IMR-90 (cell line): ENCODE measurements around the gene DEFB124. TPM values are rescaled to one million over a fixed set of nuclear protein-coding genes. Genes with fewer than 3 reads are reported as not detected.
"Not testable (repeated sequence)": the region's sequence is repeated elsewhere in the genome, so short reads cannot be mapped to it uniquely, and the experiment has no call there.

ENCODE experiments used
- ATAC-seq: fragments of 200-7000 bp; cut with Tn5 transposase; 2 replicates; pipeline ENCODE4 v1.9.1; 2020; ENCODE audit warnings: low read depth, mild to moderate bottlenecking, moderate library complexity
- BruUV-seq: library from RNA; stranded (reverse); fragments of 400-500 nt; replicated peaks from 2 replicates; lab custom pipeline; 2021; lab: Mats Ljungman, UMichigan
- CTCF ChIA-PET: fragments of 300-600 bp; formaldehyde crosslinking; extraction: SDS; loops from one replicate; lab custom pipeline; 2021; ENCODE audit warnings: antibody characterized with exemption; lab: Yijun Ruan, JAX
- POLR2A ChIA-PET: fragments of 300-600 bp; sonication (Branson Sonifier 250); formaldehyde crosslinking; loops from one replicate; lab custom pipeline; 2022; ENCODE audit warnings: antibody characterized with exemption; ENCODE audit not compliant: unreplicated experiment; lab: Charles Lee
- DNase-seq: peaks from one replicate; pipeline ENCODE4 v3.0.0; 2013
- H2AFZ ChIP-seq: replicated peaks from 2 replicates; pipeline ENCODE3; 2013; ENCODE audit warnings: low read length, mild to moderate bottlenecking; ENCODE audit not compliant: poor library complexity
- H2AK5ac ChIP-seq: 2 replicates; pipeline ENCODE4 v1.6.1; 2013; ENCODE audit warnings: low read depth, low read length, inconsistent platforms
- H2AK9ac ChIP-seq: replicated peaks from 2 replicates; pipeline ENCODE3; 2013; ENCODE audit warnings: mild to moderate bottlenecking, low read depth, low read length, moderate library complexity; ENCODE audit not compliant: poor library complexity
- H2BK120ac ChIP-seq: 2 replicates; pipeline ENCODE4 v1.6.1; 2013; ENCODE audit warnings: low read depth, low read length, inconsistent platforms
- H2BK15ac ChIP-seq: 3 replicates; pipeline ENCODE4 v1.6.1; 2013; ENCODE audit warnings: low read depth, low read length, inconsistent platforms
- H2BK20ac ChIP-seq: 2 replicates; pipeline ENCODE4 v1.6.1; 2013; ENCODE audit warnings: low read depth, mild to moderate bottlenecking, inconsistent platforms, low read length, moderate library complexity
- H2BK5ac ChIP-seq: 2 replicates; pipeline ENCODE4 v1.6.1; 2013; ENCODE audit warnings: mild to moderate bottlenecking, low read depth, low read length, inconsistent platforms; ENCODE audit not compliant: poor library complexity, severe bottlenecking
- H3K14ac ChIP-seq: replicated peaks from 2 replicates; pipeline ENCODE4 v1.6.1; 2013; ENCODE audit warnings: low read depth, low read length, inconsistent platforms
- H3K18ac ChIP-seq: 2 replicates; pipeline ENCODE4 v1.6.1; 2013; ENCODE audit warnings: low read depth, low read length, control low read depth
- H3K23ac ChIP-seq: 2 replicates; pipeline ENCODE4 v1.6.1; 2013; ENCODE audit warnings: low read depth, low read length, inconsistent platforms
- H3K27ac ChIP-seq: 2 replicates; pipeline ENCODE4 v1.5.1; 2013; ENCODE audit warnings: mild to moderate bottlenecking, control low read depth, low read length; ENCODE audit not compliant: insufficient read depth
- H3K27me3 ChIP-seq: 2 replicates; pipeline ENCODE4 v1.6.1; 2013; ENCODE audit warnings: low read length; ENCODE audit not compliant: control insufficient read depth, insufficient read depth
- H3K36me3 ChIP-seq: 2 replicates; pipeline ENCODE4 v1.6.1; 2013; ENCODE audit warnings: low read length, mixed read lengths; ENCODE audit not compliant: control insufficient read depth, insufficient read depth
- H3K4ac ChIP-seq: 2 replicates; pipeline ENCODE4 v1.6.1; 2013; ENCODE audit warnings: low read depth, low read length, inconsistent platforms
- H3K4me1 ChIP-seq: 2 replicates; pipeline ENCODE4 v1.6.1; 2013; ENCODE audit warnings: low read length, mixed read lengths; ENCODE audit not compliant: control insufficient read depth, insufficient read depth
- H3K4me2 ChIP-seq: 2 replicates; pipeline ENCODE4 v1.6.1; 2013; ENCODE audit warnings: low read depth, mild to moderate bottlenecking, control low read depth, low read length, moderate library complexity
- H3K4me3 ChIP-seq: 2 replicates; pipeline ENCODE4 v1.5.1; 2013; ENCODE audit warnings: low read depth, mild to moderate bottlenecking, control low read depth, low read length, moderate library complexity; ENCODE audit not compliant: insufficient read depth
- H3K56ac ChIP-seq: 2 replicates; pipeline ENCODE4 v1.6.1; 2013; ENCODE audit warnings: low read length, inconsistent platforms; ENCODE audit not compliant: insufficient read depth; ENCODE audit errors: extremely low read depth
- H3K79me1 ChIP-seq, 2 experiments: 2 replicates each; pipeline ENCODE4 v1.6.1; 2013; ENCODE audit warnings: low read length in 2 of 2, inconsistent platforms in 1 of 2, low read depth in 1 of 2
- H3K9ac ChIP-seq: 2 replicates; pipeline ENCODE4 v1.6.1; 2013; ENCODE audit warnings: low read depth, low read length, control low read depth
- H3K9me1 ChIP-seq: 2 replicates; pipeline ENCODE4 v1.6.1; 2013; ENCODE audit warnings: low read length, inconsistent platforms; ENCODE audit not compliant: insufficient read depth
- H3K9me3 ChIP-seq: 2 replicates; pipeline ENCODE4 v1.6.1; 2013; ENCODE audit warnings: low read length; ENCODE audit not compliant: control insufficient read depth, insufficient read depth
- H4K20me1 ChIP-seq: 2 replicates; pipeline ENCODE4 v1.6.1; 2013; ENCODE audit warnings: low read length, inconsistent platforms; ENCODE audit not compliant: insufficient read depth
- H4K5ac ChIP-seq: 2 replicates; pipeline ENCODE4 v1.6.1; 2013; ENCODE audit warnings: mild to moderate bottlenecking, low read depth, low read length, control low read depth
- H4K8ac ChIP-seq, 2 experiments: 2 replicates each; pipeline ENCODE4 v1.6.1; 2013; ENCODE audit warnings: low read depth in 2 of 2, low read length in 2 of 2, control low read depth in 1 of 2, inconsistent platforms in 1 of 2
- H4K91ac ChIP-seq: 2 replicates; pipeline ENCODE4 v1.6.1; 2013; ENCODE audit warnings: low read depth, low read length, inconsistent platforms; ENCODE audit not compliant: insufficient read depth
- CTCF ChIP-seq: conservative IDR thresholded peaks from 2 replicates; pipeline ENCODE4 v1.5.1; 2012; ENCODE audit warnings: mild to moderate bottlenecking, low read depth, low read length, improper control_type of control experiment
- POLR2A ChIP-seq: IDR thresholded peaks from 2 replicates; pipeline ENCODE4 v1.6.1; 2012; ENCODE audit warnings: mild to moderate bottlenecking, low read depth, low read length
- RAD21 ChIP-seq: IDR thresholded peaks from 2 replicates; pipeline ENCODE4 v1.6.1; 2012; ENCODE audit warnings: low read length, improper control_type of control experiment
- SMC3 ChIP-seq: fragments of 150-350 bp; IDR thresholded peaks from 2 replicates; pipeline ENCODE4 v1.6.1; 2016; ENCODE audit warnings: low read depth, mild to moderate bottlenecking, antibody characterized with exemption, low read length, moderate library complexity
- WGBS, 2 experiments: methylation state at CpG; one replicate each; pipeline versions ENCODE4 v1.1.5 to v1.1.7; 2013; ENCODE audit warnings: missing lambda C conversion rate in 2 of 2; ENCODE audit not compliant: insufficient read length in 1 of 2; ENCODE audit errors: extremely low coverage in 2 of 2; 5-methylcytosine and 5-hydroxymethylcytosine counted together
- dilution Hi-C: fragments of 300-500 bp; cut with HindIII; formaldehyde crosslinking; loops from one replicate; pipeline ENCODE4 v1.14.3; 2018; ENCODE audit warnings: low sequenced_read_pairs; ENCODE audit not compliant: unreplicated experiment
- in situ Hi-C: fragments of 300-500 bp; cut with MboI; formaldehyde crosslinking; loops from 3 replicates; pipeline ENCODE4 v1.14.3; 2019; ENCODE audit warnings: low sequenced_read_pairs, inconsistent platforms, mixed read lengths
- intact Hi-C: fragments of 100-400 bp; cut with micrococcal nuclease; formaldehyde crosslinking; loops from 2 replicates; pipeline ENCODE4 v1.10.0; 2022
- polyA plus RNA-seq, 3 experiments: library from polyadenylated mRNA; depleted of rRNA; stranded (reverse); fragments of >200 nt; gene quantifications; 2 replicates each; pipeline ENCODE4 v1.2.3, GENCODE V29; 2012; ENCODE audit warnings: low replicate concordance in 1 of 3
- total RNA-seq: library from RNA; depleted of rRNA; stranded (reverse); fragments of >200 nt; gene quantifications from 2 replicates; pipeline ENCODE4 v1.2.3, GENCODE V29; 2012

Gene DEFB124
- total and polyA plus RNA-seq, 2 of the 4 experiments (the other 2 are of a cell fraction): not detected

- H3K4me2 ChIP-seq, H3K23ac ChIP-seq, H3K18ac ChIP-seq, H3K36me3 ChIP-seq, H3K14ac ChIP-seq, H2BK5ac ChIP-seq, H3K4me1 ChIP-seq, H3K4me3 ChIP-seq, H3K56ac ChIP-seq, H3K9me3 ChIP-seq, H2AK9ac ChIP-seq, H3K9ac ChIP-seq, H3K27me3 ChIP-seq, H4K5ac ChIP-seq, BruUV-seq, H3K4ac ChIP-seq, H4K91ac ChIP-seq, H4K8ac ChIP-seq, H3K9me1 ChIP-seq, H2AK5ac ChIP-seq, H2BK15ac ChIP-seq, dilution Hi-C loops, H3K27ac ChIP-seq, H2BK120ac ChIP-seq, H2BK20ac ChIP-seq, H3K79me1 ChIP-seq, H4K20me1 ChIP-seq: not testable (repeated sequence)
- ATAC-seq (peak; percentile 99), DNase-seq (peak; percentile 63)
- TF ChIP-seq SMC3 (peak; percentile 73), POLR2A (0 out of 2 replicates have a peak, but pooled peaks have one; percentile 24), CTCF (peak; percentile 85), RAD21 (peak; percentile 87)
- CTCF ChIA-PET: interaction anchor here (0.5 to 1.6 kb wide), 12 partner anchors 13 to 90 kb away, joined by 3 to 13 read pairs (median 4); no protein-coding TSS in a partner anchor
- intact Hi-C loops: loop anchor here (1.0 kb wide), 3 partner anchors 42 to 190 kb away; no protein-coding TSS in a partner anchor
- WGBS, 2 experiments: 38% methylated on average over 9 of the region's 20 CpGs; no CpG with 5 or more reads in 1 of the 2 experiments
- H2AFZ ChIP-seq: peak overlapping the region; percentile 60
- in situ Hi-C loops: loop anchor here (5.0 kb wide), 1 partner anchor 41 kb away; no protein-coding TSS in a partner anchor
- POLR2A ChIA-PET: interaction anchor here (0.5 kb wide), 1 partner anchor 130 kb away, joined by 3 read pairs; no protein-coding TSS in a partner anchor
Observed at GRCh38 chr20:31502884-31503673, 28.2 kb upstream of the DEFB124 start.
